ENCODE results near the gene ARID1B.

- TF ChIP-seq CTCF (IDR thresholded peaks at IDR 0.05) = no peak
- TF ChIP-seq EZH2 (IDR thresholded peaks at IDR 0.05; ENCODE audit: borderline replicate concordance, insufficient read depth, low read depth, low read length, poor library complexity, severe bottlenecking) = no peak
Measured at GRCh38 chr6:156899532-156900135, 122.5 kb downstream of the ARID1B start.
